GM18909 (cell line): ENCODE results near the gene FGGY.

Experiments used
- ATAC-seq: cut with Tn5 transposase; IDR thresholded peaks from one replicate; pipeline ENCODE4 v1.9.1; 2021; ENCODE audit warnings: mild to moderate bottlenecking; ENCODE audit not compliant: unreplicated experiment, poor library complexity

The FGGY gene

DNA sequence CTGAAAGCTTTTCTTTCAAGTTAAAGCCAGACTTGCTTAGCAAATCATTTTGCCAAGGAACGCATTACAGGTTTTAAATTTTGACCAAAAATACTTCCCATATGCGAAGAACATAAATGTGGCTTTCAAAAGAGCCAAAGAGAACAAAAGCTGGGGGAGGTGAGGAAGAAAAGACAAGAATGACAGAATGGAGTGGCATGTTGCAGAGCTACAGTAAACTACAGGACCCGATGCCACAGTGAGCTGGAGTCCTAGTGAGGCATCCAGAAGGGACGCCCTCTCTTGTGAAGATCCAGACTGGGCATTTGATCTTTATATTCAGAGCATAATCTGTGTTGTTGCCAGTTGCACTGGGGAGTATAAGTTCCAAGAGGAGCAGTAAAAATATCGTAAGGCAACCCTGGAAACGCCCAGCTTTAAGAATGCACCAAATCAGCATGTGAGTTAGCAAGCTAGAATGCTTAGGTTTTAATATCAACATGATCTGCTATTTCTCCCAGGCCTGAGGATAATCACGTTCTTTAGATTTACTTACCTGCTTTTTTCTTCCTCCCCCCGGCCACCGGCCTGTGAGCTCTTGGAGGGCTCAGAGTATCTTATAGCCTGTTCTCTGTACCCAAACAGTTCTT is 469.4 kb downstream of the FGGY start:
- no peak for ATAC-seq

DNA sequence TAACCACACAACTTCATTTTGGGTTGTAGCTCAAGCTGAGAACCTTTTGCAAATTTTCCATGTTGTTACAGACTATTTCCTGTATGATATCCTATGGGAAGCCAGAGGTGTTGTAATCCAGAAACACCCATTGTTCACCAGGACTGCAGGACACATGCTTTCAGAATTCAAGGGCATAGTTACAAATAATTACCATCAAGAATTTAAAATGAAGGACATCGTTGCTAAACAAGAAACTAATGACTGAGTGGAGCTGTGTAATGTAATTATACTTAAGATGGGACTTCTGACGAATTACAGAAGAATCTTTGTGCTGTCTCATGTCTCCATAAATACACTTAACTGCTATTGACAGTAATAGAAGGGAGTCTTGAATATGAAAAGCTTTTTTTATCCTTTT is 470.2 kb downstream of the FGGY start:
- ATAC-seq: no peak

DNA sequence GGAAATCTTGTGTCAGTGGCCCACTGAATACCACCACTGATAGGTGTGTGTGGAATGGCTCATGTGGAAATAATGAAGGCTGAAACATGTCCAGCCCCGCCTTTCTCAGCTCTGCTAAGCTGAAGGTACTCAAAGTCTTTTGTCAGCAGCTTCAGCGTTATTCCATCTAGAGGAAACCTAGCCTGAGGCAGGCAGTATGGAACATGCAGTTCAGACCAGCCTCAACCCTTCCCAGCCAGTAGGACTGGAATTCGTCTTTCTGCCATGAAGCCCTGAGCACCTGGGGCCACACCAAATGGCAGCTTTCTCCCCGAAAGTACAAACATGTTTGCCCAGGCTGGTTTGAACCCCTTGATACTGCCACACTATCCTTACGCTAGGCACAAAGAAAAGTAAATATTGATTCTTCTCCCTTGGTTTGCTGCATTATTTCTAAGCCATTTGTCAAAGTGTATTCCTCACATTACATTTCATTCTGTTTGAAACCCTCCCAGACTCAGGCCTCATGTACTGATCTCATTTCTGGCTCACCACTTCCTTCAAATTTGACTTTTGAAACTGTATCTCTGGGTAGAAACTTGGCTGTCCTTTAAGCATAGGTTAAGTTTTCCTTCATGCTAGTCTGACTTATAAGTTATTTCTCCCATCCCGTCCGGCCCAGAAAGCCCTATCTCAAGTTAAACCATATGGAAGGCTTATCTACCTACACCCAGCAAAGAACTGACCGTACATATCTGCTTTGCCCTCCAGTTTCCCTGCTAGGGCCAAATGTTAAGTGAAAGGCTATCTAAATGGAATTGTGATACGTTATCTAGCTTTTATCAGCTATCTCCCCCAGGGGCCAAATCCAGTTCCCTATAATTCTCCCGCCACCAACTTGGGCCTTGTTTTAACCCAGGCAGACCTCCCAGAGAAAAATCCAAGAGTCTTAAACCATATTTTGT is 472.2 kb downstream of the FGGY start:
- peak; percentile 48 for ATAC-seq

DNA sequence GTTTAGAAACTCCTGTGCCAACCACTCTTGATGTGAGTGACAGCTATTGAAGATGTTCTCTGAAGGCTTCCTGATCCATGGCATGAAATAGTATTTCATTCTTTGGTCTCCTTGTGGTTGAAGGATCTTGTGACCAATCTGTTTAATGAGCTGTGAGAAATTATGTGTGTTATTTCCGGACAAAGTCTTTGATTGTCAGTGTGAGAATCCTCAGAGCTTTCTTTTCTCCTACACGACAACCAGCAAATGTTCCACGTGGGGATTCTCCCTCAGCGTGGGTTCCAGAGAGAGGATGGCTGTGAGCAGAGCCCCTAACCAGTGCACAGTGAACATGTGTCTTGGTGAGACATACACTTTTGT is 472.8 kb downstream of the FGGY start:
- no peak for ATAC-seq

DNA sequence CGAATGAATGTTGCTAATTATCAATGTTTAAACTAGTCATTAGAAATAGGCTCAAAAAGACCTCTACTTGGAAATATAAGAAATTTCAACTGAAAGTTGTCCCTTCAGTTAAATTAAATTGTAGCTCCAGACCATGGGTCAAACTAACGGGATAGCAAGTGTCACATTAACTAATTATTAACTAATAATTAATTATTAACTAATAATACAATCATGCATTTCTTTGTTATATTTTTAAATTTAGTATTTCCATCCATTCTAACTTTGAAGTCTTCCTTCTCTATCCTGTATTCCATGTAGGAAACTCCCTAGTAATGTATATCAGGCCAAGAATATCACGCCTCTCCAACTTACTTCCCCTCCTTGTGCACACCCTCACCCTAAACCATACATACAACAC is 474.5 kb downstream of the FGGY start:
- ATAC-seq: no peak

DNA sequence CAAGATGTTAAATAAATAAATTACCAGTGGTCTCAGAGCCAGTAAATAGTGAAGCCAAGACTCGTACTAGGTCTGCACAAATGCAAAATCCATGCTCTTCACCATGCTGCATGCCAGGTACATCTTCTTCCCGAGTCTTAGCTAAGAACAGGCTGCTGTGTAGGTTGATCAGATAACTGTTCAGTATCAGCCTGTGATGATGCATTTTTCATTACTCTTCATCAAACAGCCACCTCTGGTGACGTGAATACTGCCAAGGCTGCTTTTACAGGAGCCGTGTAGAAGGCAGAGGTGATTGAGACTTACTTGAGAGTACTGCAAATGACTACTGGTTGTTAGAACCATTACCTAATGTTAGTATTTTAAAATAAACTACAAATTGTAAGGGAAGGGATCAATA is 478.6 kb downstream of the FGGY start:
- ATAC-seq: no peak

DNA sequence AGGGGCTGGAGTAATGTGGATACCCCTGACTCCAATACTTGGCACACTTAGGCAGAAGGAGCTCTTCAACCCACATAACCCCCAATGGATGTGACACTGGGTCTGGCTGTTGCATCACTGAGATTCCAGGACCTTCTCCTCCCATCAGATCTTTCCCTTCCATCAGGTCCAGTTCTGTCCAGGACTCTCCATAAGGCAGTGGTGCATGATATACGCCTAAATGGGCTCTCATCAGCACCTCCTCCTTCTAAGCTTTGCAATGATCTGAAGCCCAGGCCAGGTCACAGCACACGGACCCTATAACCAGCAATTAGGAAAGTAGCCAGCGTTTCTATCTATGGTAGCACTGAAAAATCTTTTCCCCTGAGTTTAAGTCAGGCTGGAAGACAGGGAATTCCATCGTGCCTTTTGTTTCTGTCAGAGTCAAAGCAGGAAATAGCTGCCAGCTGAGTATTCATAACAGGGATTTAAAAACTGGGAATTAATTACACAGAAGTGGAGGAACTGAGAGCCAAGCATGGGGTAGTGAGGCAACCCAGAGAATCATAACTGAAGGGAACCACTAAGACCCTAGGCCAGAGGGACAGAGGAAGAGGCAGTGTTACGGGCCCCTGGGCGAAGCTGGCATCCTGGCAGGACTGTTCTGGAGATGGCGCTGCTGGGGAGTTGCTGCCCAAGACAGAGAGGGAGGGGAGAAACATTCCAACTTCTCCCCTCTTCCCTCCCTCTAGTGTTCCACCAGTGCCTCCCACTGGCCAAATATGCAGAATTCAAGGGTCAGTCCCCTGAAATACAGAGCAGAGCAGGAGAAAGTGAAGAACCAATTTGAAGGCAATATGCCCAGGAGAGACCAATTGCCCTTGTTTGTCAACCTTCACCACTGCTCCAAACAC is 480.3 kb downstream of the FGGY start:
- no peak for ATAC-seq

DNA sequence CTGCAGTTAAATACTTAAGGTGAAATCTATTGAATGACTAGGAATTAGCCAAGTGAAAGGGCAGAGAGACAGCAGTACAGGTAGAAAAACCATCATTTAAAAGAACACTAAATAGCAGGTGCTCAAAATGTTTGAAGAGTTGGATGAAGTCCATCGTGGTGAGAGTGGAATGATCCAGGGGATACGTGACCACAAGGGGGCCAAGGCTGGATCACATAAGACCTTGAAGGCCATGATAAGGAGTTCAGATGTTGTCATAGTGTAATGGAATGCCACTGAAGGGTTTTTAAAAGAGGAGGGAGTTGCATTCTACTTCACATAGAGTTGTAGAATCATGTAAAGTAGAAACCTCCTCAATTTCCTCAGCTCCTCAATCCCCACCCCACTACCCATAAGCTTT is 483.1 kb downstream of the FGGY start:
- no peak for ATAC-seq

DNA sequence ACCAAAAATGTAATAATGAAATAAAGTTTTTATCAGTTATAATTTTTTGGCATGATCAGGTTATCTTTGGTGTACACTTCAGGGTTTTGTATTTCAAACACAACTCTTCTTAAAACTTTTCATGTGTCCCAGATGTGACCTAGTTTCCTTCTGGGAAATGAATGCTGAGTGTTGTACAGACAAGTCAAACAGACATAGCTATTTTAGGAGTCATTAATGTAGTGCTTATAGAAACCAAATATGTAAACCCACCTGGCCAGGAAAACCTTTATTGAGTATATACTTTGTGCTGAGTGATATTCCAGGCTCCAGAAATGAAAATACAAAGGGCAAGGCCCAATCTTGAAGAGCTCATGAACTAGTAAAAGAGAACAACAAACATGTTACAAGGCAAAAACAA is 491.9 kb downstream of the FGGY start:
- no peak for ATAC-seq

DNA sequence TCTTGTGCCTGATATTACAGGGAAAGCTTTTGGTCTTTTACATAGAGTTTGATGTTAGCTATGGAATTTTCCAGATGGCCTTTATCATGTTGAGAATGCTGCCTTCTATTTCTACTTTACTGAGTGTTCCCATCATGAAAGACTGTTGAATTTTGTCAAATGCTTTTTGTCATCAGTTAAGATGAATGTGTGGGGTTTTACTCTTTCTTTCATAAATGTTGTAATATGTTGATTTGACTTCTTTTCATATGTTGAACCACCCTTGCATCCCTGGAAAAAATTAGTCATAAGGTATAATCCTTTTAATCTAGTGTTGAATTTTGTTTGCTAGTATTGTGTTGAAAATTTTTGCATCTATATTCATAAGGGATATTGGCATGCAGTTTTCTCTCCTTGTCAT is 501.7 kb downstream of the FGGY start:
- ATAC-seq: no peak

DNA sequence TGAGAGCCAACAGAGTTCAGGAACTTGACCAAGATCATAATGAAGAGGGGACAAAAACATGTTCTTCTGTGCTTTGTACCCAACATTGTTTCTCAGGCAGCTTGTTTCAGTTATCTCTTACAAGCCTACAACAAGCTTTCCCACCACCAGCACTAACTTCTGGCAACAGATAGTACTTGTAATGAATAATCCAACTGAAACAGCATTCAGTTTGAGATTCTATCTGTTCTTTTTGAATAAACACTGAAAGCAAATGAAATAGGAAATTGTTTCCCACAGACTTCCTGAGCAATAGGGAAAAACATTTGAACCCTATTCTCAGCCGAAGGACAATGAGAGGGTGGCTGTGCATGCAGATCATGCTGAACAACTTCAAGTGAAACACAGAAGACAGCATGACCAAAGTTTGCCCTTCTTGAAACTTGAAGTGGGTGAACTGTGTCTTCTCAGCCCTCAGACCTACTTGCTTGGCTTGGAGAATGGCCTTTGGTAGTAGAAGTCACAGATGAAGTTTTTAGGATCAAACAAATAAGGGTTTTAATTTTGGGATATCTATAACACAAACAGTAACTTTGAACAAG is 506.7 kb downstream of the FGGY start:
- no peak for ATAC-seq

DNA sequence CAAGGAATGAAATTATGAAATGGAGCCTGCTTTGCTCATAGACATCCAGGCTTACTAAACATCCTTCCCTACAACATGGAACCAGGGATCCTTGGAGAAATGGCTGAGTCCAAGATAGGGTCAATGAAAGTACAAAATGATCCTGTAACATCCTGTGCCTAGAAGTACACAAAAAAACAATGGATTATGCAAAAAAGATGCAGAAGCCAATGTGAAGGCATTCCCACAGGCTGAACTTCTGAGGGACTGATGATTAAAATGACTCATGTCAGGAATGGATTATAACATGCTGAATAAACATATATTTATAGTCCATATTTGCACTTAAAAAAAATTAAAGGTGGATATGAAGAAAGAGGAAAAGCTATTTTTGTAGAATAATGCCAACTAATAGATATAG is 507.4 kb downstream of the FGGY start:
- ATAC-seq: no peak

DNA sequence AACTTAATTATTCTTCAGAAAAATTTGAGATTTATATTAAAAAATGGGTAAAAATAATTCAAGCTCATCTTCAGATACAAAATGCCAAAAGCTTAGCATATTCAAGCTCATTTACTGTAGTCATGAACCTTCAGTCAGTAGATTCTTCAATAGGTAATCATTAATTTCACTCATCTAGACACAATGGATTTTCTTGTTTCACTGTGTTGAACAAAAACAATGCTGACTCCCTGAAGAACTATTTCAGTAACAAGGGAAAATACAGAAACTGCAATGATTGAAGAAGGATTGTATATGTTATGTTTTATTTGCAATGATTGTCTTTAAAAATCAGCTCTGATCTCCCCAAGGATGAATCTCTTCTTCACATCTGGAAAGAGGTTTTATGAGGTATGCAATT is 508.7 kb downstream of the FGGY start:
- no peak for ATAC-seq
